Left colon (tissue), 2 donors: Measurements from ENCODE around the gene ZMIZ1. TPM values are rescaled to one million over a fixed set of nuclear protein-coding genes. Genes with fewer than 3 reads are reported as not detected.
"Not testable (repeated sequence)": the region's sequence is repeated elsewhere in the genome, so short reads cannot be mapped to it uniquely, and the experiment has no call there.

ENCODE experiments used
- ATAC-seq: fragments of 200-7000 bp; cut with Tn5 transposase; one replicate; pipeline ENCODE4 v1.9.1; 2020; ENCODE audit warnings: mild to moderate bottlenecking, moderate library complexity
- DNase-seq, 2 donors: peaks; one replicate each; pipeline ENCODE4 v3.0.0-alpha.2; 2020
- intact Hi-C, 2 donors: fragments of 100-400 bp; cut with DNase I in 1 of 2; cut with micrococcal nuclease in 1 of 2; formaldehyde crosslinking; loops; one replicate each; pipeline versions ENCODE4 v1.11.2 to v1.14.0; 2022; cut with DNase I, micrococcal nuclease
- total RNA-seq, 2 donors: library from RNA; stranded (reverse); fragmentation: NEBNext Ultra II Directional; extraction: Animal tissue kit (Norgen Biotek cat#: 25700); gene quantifications; one replicate each; pipeline ENCODE4 v1.2.1, GENCODE V29; 2021
- donor health status: DM: no; HTN: no; CAD: no.
- donor health status: DM: yes; HTN: yes; CAD: no.

The ZMIZ1 gene
- total RNA-seq, 2 donors from 2014 or later, result 50.7 to 63.9 TPM

- intact Hi-C loops, result no loop called here
- ATAC-seq (peak; percentile 33), DNase-seq (peak; percentile 65 to 71)
Measured at GRCh38 chr10:79322616-79323543, 254.1 kb downstream of the ZMIZ1 start.

- ATAC-seq (peak; percentile 82), DNase-seq (no peak)
- intact Hi-C loops, result no loop called here
Measured at GRCh38 chr10:79323602-79324001, 254.8 kb downstream of the ZMIZ1 start.

GRCh38 chr10:79324032-79324695, 255.4 kb downstream of the ZMIZ1 start:
- ATAC-seq, result no peak
- no peak for DNase-seq
- intact Hi-C loops, result no loop called here

- no peak for DNase-seq
- no peak for ATAC-seq
- intact Hi-C loops, result no loop called here
Measured at GRCh38 chr10:79326361-79327089, 257.8 kb downstream of the ZMIZ1 start.

GRCh38 chr10:79327090-79327457, 258.3 kb downstream of the ZMIZ1 start:
- no peak for DNase-seq
- intact Hi-C loops, result no loop called here
- ATAC-seq, result no peak

- no peak for DNase-seq
- intact Hi-C loops, result no loop called here
- no peak for ATAC-seq
Measured at GRCh38 chr10:79328147-79328701, 259.5 kb downstream of the ZMIZ1 start.

GRCh38 chr10:79328737-79329504, 260.2 kb downstream of the ZMIZ1 start:
- intact Hi-C loops, result no loop called here

GRCh38 chr10:79329529-79329928, 260.8 kb downstream of the ZMIZ1 start:
- no peak for DNase-seq
- ATAC-seq, result peak; percentile 72
- intact Hi-C loops, result no loop called here

More at GRCh38 chr10:79328737-79329504, 260.2 kb downstream of the ZMIZ1 start:
- ATAC-seq, result peak; percentile 80
- DNase-seq, result peak in 1 of 2 donors; percentile 52

- intact Hi-C loops, result no loop called here
- ATAC-seq, result peak; percentile 8
- DNase-seq, result no peak
Measured at GRCh38 chr10:79331226-79331625, 262.5 kb downstream of the ZMIZ1 start.

- intact Hi-C loops, result no loop called here
- no peak for ATAC-seq
- no peak for DNase-seq
Measured at GRCh38 chr10:79331709-79332108, 262.9 kb downstream of the ZMIZ1 start.

GRCh38 chr10:79332610-79333315, 264.0 kb downstream of the ZMIZ1 start:
- DNase-seq, intact Hi-C loops, ATAC-seq: not testable (repeated sequence)

GRCh38 chr10:79333513-79333912, 264.7 kb downstream of the ZMIZ1 start:
- no peak for ATAC-seq
- DNase-seq, result no peak
- intact Hi-C loops, result no loop called here

GRCh38 chr10:79334573-79334972, 265.8 kb downstream of the ZMIZ1 start:
- no peak for DNase-seq
- intact Hi-C loops, result no loop called here
- ATAC-seq, result no peak

GRCh38 chr10:79335094-79335469, 266.3 kb downstream of the ZMIZ1 start:
- ATAC-seq, result no peak
- intact Hi-C loops, result no loop called here
- no peak for DNase-seq

- ATAC-seq (peak; percentile 22), DNase-seq (no peak)
- intact Hi-C loops, result no loop called here
Measured at GRCh38 chr10:79335470-79336235, 266.9 kb downstream of the ZMIZ1 start.

- ATAC-seq (no peak), DNase-seq (no peak)
- intact Hi-C loops, result no loop called here
Measured at GRCh38 chr10:79336276-79336675, 267.5 kb downstream of the ZMIZ1 start.

- DNase-seq (no peak), ATAC-seq (no peak)
- intact Hi-C loops, result no loop called here
Measured at GRCh38 chr10:79336739-79337138, 268.0 kb downstream of the ZMIZ1 start.
